ENCODE measurements around the gene NFIC.
A peak's percentile ranks its signal among the peaks of the same experiment; 100 is the strongest.

The NFIC gene

GRCh38 chr19:3464587-3465235 lies 98.3 kb downstream of the NFIC start:
- no peak for DNase-seq

- no peak for DNase-seq
These were observed 99.2 kb downstream of the NFIC start for GRCh38 chr19:3465552-3465951.

- DNase-seq: peak in 29 of 51 donors; percentile 3 to 74 (median 38)
These were observed 100.3 kb downstream of the NFIC start for GRCh38 chr19:3466635-3467034.

- DNase-seq: no peak
These were observed 101.2 kb downstream of the NFIC start for GRCh38 chr19:3467437-3468198.

GRCh38 chr19:3468211-3468610 lies 101.8 kb downstream of the NFIC start:
- DNase-seq: no peak

GRCh38 chr19:3469638-3470499 lies 103.5 kb downstream of the NFIC start:
- peak in 1 of 51 donors; percentile 26 for DNase-seq

- no peak for DNase-seq
These were observed 104.2 kb downstream of the NFIC start for GRCh38 chr19:3470500-3471128.

GRCh38 chr19:3471954-3472655 lies 105.7 kb downstream of the NFIC start:
- DNase-seq: peak in 21 of 51 donors; percentile 2 to 55 (median 18)

- DNase-seq: no peak
These were observed 107.6 kb downstream of the NFIC start for GRCh38 chr19:3474010-3474409.

GRCh38 chr19:3474614-3475013 lies 108.2 kb downstream of the NFIC start:
- no peak for DNase-seq

- no peak for DNase-seq
These were observed 109.1 kb downstream of the NFIC start for GRCh38 chr19:3475449-3475848.

- DNase-seq: no peak
These were observed 110.4 kb downstream of the NFIC start for GRCh38 chr19:3476830-3477229.

- no peak for DNase-seq
These were observed 111.1 kb downstream of the NFIC start for GRCh38 chr19:3477506-3477905.

- DNase-seq: no peak
These were observed 111.6 kb downstream of the NFIC start for GRCh38 chr19:3477951-3478350.

GRCh38 chr19:3478409-3479176 lies 112.2 kb downstream of the NFIC start:
- DNase-seq: no peak

GRCh38 chr19:3479177-3479833 lies 112.9 kb downstream of the NFIC start:
- peak in 3 of 51 donors; percentile 9 to 19 (median 14) for DNase-seq

- DNase-seq: no peak
These were observed 113.4 kb downstream of the NFIC start for GRCh38 chr19:3479834-3480215.

GRCh38 chr19:3480383-3481091 lies 114.2 kb downstream of the NFIC start, which contains the start of gene SMIM24:
SMIM24 (minus strand) TSS chr19:3480525; CDS start chr19:3480463, 62 bp downstream.
- DNase-seq: no peak

All from hypothalamus (tissue), 51 donors.